ENCODE data around the gene RGSL1.

DNA sequence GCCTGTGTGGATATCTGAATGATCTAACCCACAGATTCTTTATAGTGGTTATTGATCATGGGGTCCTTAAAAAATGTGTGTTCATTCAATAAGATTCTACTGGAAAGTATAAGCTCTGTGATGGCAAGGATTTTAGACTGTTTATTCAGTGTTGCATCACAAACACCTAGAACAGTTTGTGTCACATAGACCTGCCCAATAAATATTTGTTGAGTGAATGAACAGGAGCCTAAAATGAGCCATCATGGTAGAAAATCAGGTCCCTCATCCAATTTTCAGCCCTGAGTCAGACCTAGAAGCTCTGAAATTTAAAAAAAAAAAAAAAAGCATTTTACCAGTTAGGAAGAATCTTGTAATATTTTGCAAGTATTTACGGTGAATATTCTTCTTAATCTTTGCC is 2.3 kb upstream of the RGSL1 start:
- no peak for TF ChIP-seq POLR2AphosphoS5 (IDR thresholded peaks at IDR 0.05; ENCODE audit: insufficient read depth in 1 of 2, low read depth in 1 of 2)
- TF ChIP-seq, protein P1, sequence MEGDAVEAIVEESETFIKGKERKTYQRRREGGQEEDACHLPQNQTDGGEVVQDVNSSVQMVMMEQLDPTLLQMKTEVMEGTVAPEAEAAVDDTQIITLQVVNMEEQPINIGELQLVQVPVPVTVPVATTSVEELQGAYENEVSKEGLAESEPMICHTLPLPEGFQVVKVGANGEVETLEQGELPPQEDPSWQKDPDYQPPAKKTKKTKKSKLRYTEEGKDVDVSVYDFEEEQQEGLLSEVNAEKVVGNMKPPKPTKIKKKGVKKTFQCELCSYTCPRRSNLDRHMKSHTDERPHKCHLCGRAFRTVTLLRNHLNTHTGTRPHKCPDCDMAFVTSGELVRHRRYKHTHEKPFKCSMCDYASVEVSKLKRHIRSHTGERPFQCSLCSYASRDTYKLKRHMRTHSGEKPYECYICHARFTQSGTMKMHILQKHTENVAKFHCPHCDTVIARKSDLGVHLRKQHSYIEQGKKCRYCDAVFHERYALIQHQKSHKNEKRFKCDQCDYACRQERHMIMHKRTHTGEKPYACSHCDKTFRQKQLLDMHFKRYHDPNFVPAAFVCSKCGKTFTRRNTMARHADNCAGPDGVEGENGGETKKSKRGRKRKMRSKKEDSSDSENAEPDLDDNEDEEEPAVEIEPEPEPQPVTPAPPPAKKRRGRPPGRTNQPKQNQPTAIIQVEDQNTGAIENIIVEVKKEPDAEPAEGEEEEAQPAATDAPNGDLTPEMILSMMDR (IDR thresholded peaks at IDR 0.05): no peak

All from vagina (tissue), 2 donors.